Natural killer cell (primary cell): ENCODE measurements around the gene ROBO3. TPM values are rescaled to one million over a fixed set of nuclear protein-coding genes. Genes with fewer than 3 reads are reported as not detected.

ENCODE experiments used
- ATAC-seq, 3 donors: fragments of 150-1000 bp in 2 of 3; fragments of 200-7000 bp in 1 of 3; cut with Tn5 transposase; 1 replicate in 1 of 3; 2 replicates in 2 of 3; pipeline ENCODE4 v1.10.0; 2021; ENCODE audit warnings: mild to moderate bottlenecking in 2 of 3, moderate library complexity in 2 of 3
- DNase-seq, 2 donors: peaks; one replicate each; pipeline versions ENCODE4 v3.0.0 to v3.0.0-alpha.2; 2013 to 2021; ENCODE audit warnings: mixed read lengths in 1 of 2
- H3K27ac ChIP-seq: one replicate; pipeline ENCODE4 v1.5.1; 2013; ENCODE audit warnings: mild to moderate bottlenecking, low read length
- H3K27me3 ChIP-seq: one replicate; pipeline ENCODE4 v1.6.1; 2013; ENCODE audit warnings: low read length; ENCODE audit not compliant: control insufficient read depth, insufficient read depth
- H3K36me3 ChIP-seq: one replicate; pipeline ENCODE4 v1.6.1; 2013; ENCODE audit warnings: low read length; ENCODE audit not compliant: control insufficient read depth, insufficient read depth
- H3K4me1 ChIP-seq: one replicate; pipeline ENCODE4 v1.6.1; 2013; ENCODE audit warnings: low read length; ENCODE audit not compliant: control insufficient read depth, insufficient read depth
- H3K4me3 ChIP-seq: one replicate; pipeline ENCODE4 v1.5.1; 2013; ENCODE audit warnings: low read length
- H3K9me3 ChIP-seq: one replicate; pipeline ENCODE4 v1.6.1; 2013; ENCODE audit warnings: low read length; ENCODE audit not compliant: control insufficient read depth, insufficient read depth
- H3K27ac Mint-ChIP-seq, 2 donors: one replicate each; pipeline ENCODE4 v1.8.0; 2022; ENCODE audit warnings: mild to moderate bottlenecking in 2 of 2, mixed read lengths in 2 of 2, moderate library complexity in 1 of 2
- H3K27me3 Mint-ChIP-seq, 2 donors: one replicate each; pipeline ENCODE4 v1.8.0; 2022; ENCODE audit warnings: low read depth in 2 of 2, mixed read lengths in 2 of 2
- H3K36me3 Mint-ChIP-seq: one replicate; pipeline ENCODE4 v1.8.0; 2022; ENCODE audit warnings: mixed read lengths
- H3K4me1 Mint-ChIP-seq, 2 donors: one replicate each; pipeline ENCODE4 v1.8.0; 2022; ENCODE audit warnings: mixed read lengths in 2 of 2
- H3K4me3 Mint-ChIP-seq: one replicate; pipeline ENCODE4 v1.8.0; 2022; ENCODE audit warnings: mild to moderate bottlenecking, moderate library complexity, mixed read lengths
- H3K9me3 Mint-ChIP-seq, 2 donors: one replicate each; pipeline ENCODE4 v1.8.0; 2022; ENCODE audit warnings: mixed read lengths in 2 of 2
- WGBS: methylation state at CpG from one replicate; pipeline ENCODE4 v1.1.7; 2013; ENCODE audit warnings: missing lambda C conversion rate; ENCODE audit not compliant: insufficient coverage; 5-methylcytosine and 5-hydroxymethylcytosine counted together
- intact Hi-C: fragments of 100-400 bp; cut with micrococcal nuclease; formaldehyde crosslinking; loops from one replicate; pipeline ENCODE4 v1.14.2; 2022
- total RNA-seq, 4 donors: library from RNA; stranded (reverse); fragments of 120-200 nt in 1 of 4; gene quantifications; one replicate each; pipeline versions ENCODE4 v1.2.3 to v1.2.4, GENCODE V29; 2013 to 2022
- TF ChIP-seq, protein P1 (sequence below): fragments of 200-600 bp; IDR thresholded peaks from one replicate; pipeline ENCODE4 v1.8.0; 2022; ENCODE audit warnings: antibody characterized with exemption

Gene ROBO3
- total RNA-seq, 3 donors from 2014 or later (not counting 1 experiment from before 2014, with no cell fraction given) = 16.9 to 23.8 (median 22.7) TPM

DNA sequence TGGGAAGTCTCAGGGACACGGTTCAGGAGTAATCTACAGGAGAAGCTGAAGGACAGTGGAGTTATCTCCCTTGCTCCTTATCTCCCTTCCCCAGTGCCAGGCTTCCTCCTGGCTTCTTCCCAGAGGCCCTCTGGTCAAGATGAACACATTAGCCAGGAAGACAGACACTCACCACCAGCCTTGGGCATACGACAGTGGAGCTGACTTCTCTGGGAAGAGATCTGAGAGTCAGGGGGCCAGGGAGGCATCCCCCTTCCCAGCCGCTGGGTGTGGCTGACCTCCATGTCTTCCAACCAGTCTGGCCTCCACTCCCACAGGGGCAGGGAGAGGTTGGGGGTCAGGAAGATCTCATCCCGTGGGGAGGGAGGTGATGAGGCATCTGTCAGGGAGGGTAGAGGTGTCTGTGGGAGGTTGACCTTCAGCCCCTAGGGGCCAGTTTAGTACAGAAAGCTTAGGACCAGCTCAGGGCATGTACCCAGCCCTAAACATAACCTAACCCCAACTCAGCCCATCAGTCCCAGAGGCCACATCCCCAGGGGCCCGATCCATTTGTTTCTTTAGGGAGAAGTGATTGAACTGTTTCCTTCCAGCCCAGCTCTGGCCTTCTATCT lies 19.7 kb downstream of the ROBO3 start:
- Histone ChIP-seq H3K27me3 (no peaks in the 10 kb centered on the region), H3K27ac (no peak overlapping the region), H3K9me3 (no peaks in the 10 kb centered on the region), H3K4me3 (no peak overlapping the region), H3K36me3 (no peaks in the 10 kb centered on the region), H3K4me1 (no peaks in the 10 kb centered on the region)
- DNase-seq (no peak), ATAC-seq (no peak)
- TF ChIP-seq, protein P1, sequence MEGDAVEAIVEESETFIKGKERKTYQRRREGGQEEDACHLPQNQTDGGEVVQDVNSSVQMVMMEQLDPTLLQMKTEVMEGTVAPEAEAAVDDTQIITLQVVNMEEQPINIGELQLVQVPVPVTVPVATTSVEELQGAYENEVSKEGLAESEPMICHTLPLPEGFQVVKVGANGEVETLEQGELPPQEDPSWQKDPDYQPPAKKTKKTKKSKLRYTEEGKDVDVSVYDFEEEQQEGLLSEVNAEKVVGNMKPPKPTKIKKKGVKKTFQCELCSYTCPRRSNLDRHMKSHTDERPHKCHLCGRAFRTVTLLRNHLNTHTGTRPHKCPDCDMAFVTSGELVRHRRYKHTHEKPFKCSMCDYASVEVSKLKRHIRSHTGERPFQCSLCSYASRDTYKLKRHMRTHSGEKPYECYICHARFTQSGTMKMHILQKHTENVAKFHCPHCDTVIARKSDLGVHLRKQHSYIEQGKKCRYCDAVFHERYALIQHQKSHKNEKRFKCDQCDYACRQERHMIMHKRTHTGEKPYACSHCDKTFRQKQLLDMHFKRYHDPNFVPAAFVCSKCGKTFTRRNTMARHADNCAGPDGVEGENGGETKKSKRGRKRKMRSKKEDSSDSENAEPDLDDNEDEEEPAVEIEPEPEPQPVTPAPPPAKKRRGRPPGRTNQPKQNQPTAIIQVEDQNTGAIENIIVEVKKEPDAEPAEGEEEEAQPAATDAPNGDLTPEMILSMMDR = no peak
- Mint-ChIP-seq H3K9me3 (no peaks in the 10 kb centered on the region), H3K27ac (no peak overlapping the region), H3K27me3 (peaks cover 0 to 5% of the 10 kb centered on the region in 2 donors), H3K36me3 (no peaks in the 10 kb centered on the region), H3K4me3 (no peak overlapping the region), H3K4me1 (peaks cover 0 to 5% of the 10 kb centered on the region in 2 donors)
- WGBS = 79% methylated on average over 4 of the region's 5 CpGs
- intact Hi-C loops = no loop called here

DNA sequence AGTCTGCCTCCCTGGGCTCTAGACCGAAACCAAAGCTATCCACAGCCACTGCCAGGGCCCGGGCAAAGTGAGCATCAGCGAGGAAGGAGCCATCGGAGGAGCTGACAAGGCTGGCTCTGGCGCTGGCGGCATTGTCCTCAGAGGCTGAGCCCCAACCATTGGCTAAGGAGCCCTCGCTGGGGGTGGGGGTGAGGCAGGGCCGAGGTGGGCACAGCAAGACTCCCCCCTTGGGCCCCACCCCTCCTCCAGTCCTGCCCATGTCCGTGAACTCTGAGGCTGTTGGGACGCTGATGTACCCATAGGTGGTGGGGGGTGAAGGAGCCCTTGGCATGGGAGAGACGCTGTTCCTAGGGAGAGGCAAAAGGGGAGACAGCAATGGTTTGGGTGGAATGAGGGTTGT lies 21.2 kb downstream of the ROBO3 start:
- Histone ChIP-seq H3K27ac (no peak overlapping the region), H3K4me1 (no peaks in the 10 kb centered on the region), H3K9me3 (no peaks in the 10 kb centered on the region), H3K36me3 (no peaks in the 10 kb centered on the region), H3K4me3 (no peak overlapping the region), H3K27me3 (no peaks in the 10 kb centered on the region)
- intact Hi-C loops = no loop called here
- WGBS = 81% methylated on average over 11 of the region's 11 CpGs
- H3K36me3 Mint-ChIP-seq = no peaks in the 10 kb centered on the region
- H3K27me3 Mint-ChIP-seq = peaks cover 0 to 5% of the 10 kb centered on the region in 2 donors
- no peak overlapping the region for H3K27ac Mint-ChIP-seq
- no peaks in the 10 kb centered on the region for H3K9me3 Mint-ChIP-seq
- no peak overlapping the region for H3K4me3 Mint-ChIP-seq
- DNase-seq = no peak
- H3K4me1 Mint-ChIP-seq = no peaks in the 10 kb centered on the region
- TF ChIP-seq, protein P1 = no peak
- no peak for ATAC-seq

DNA sequence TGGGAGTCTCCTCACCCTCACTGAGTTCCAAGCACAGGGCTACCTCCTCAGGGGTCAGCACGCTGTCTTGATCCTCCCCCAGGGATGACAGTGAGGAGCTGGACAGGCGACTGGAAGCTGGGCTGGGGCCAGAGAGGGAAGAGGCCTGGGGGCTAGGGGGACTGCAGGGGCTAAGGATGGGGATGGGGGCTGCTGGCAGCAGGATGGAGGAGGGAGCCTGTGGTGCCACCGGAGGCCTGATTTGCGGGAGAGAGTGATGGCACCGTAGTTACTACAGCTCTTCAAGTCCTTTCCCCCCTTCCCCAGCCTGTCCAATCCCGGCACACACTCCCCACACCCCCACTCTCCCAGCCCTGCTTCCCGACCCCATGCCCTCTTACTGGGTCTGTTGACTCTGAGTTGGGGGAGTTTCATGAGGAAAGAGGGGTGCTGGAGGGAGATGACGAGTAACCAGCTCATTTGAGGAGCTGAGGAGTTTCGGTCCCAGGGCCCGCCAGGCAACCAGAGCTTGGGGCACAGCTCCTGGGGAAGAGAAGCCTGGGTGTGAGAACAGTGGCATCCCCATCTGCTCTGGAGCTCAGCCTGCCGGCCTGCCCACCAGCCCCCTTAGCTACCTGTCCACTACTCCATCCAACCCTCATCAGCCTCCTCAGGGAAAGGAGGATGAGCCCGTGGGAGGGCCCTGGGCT lies 21.9 kb downstream of the ROBO3 start:
- Mint-ChIP-seq H3K36me3 (no peaks in the 10 kb centered on the region), H3K9me3 (no peaks in the 10 kb centered on the region), H3K27me3 (peaks cover 0 to 5% of the 10 kb centered on the region in 2 donors), H3K4me1 (no peaks in the 10 kb centered on the region), H3K4me3 (no peak overlapping the region), H3K27ac (no peak overlapping the region)
- no peak overlapping the region for H3K27ac ChIP-seq
- no peak overlapping the region for H3K4me3 ChIP-seq
- TF ChIP-seq, protein P1 = no peak
- intact Hi-C loops = no loop called here
- H3K27me3 ChIP-seq = no peaks in the 10 kb centered on the region
- ATAC-seq (no peak), DNase-seq (no peak)
- WGBS = 88% methylated on average over 10 of the region's 12 CpGs
- no peaks in the 10 kb centered on the region for H3K9me3 ChIP-seq
- H3K36me3 ChIP-seq = no peaks in the 10 kb centered on the region
- no peaks in the 10 kb centered on the region for H3K4me1 ChIP-seq
